Upper lobe of left lung (tissue), 6 donors: ENCODE data around the gene MYOZ1. TPM values are rescaled to one million over a fixed set of nuclear protein-coding genes. Genes with fewer than 3 reads are reported as not detected.

ENCODE experiments used
- ATAC-seq, 2 donors: fragments of 200-7000 bp; cut with Tn5 transposase; one replicate each; pipeline ENCODE4 v1.9.1; 2022; ENCODE audit warnings: mild to moderate bottlenecking in 2 of 2, moderate library complexity in 2 of 2; ENCODE audit not compliant: low FRiP score in 2 of 2
- DNase-seq, 2 donors: peaks; one replicate each; pipeline ENCODE4 v3.0.0-alpha.2; 2019 to 2020
- H3K27ac ChIP-seq, 4 donors: fragments of 200-600 bp; sonication (generic); one replicate each; pipeline ENCODE4 v1.5.1; 2016 to 2019
- H3K27me3 ChIP-seq, 4 donors: fragments of 200-600 bp; sonication (generic); one replicate each; pipeline ENCODE4 v1.5.1; 2017 to 2019
- H3K36me3 ChIP-seq, 4 donors: fragments of 200-600 bp; sonication (generic); one replicate each; pipeline ENCODE4 v1.5.1; 2016 to 2019
- H3K4me1 ChIP-seq, 4 donors: fragments of 200-600 bp; sonication (generic); one replicate each; pipeline ENCODE4 v1.5.1; 2018 to 2019
- H3K4me3 ChIP-seq, 4 donors: fragments of 200-600 bp; sonication (generic); one replicate each; pipeline ENCODE4 v1.5.1; 2017 to 2019; ENCODE audit warnings: mild to moderate bottlenecking in 2 of 4, moderate library complexity in 1 of 4
- H3K9me3 ChIP-seq, 4 donors: fragments of 200-600 bp; sonication (generic); one replicate each; pipeline ENCODE4 v1.5.1; 2018 to 2019
- EP300 ChIP-seq, 4 donors: sonication (generic); formaldehyde crosslinking; IDR thresholded peaks; one replicate each; pipeline ENCODE4 v1.5.1; 2017; ENCODE audit warnings: antibody characterized with exemption in 4 of 4, control low read depth in 2 of 4
- POLR2A ChIP-seq, 4 donors: fragments of 450-650 bp; IDR thresholded peaks; one replicate each; pipeline ENCODE4 v1.5.1; 2016 to 2017; ENCODE audit warnings: antibody characterized with exemption in 4 of 4, mild to moderate bottlenecking in 2 of 4
- POLR2AphosphoS5 ChIP-seq, 2 donors: sonication (generic); formaldehyde crosslinking; IDR thresholded peaks; one replicate each; pipeline ENCODE4 v1.5.1; 2017; ENCODE audit warnings: antibody characterized with exemption in 2 of 2
- WGBS, 2 donors: methylation state at CpG; one replicate each; pipeline ENCODE4 v1.1.5; 2017 to 2018; 5-methylcytosine and 5-hydroxymethylcytosine counted together
- total RNA-seq, 6 donors: library from RNA; depleted of rRNA in 4 of 6; stranded (reverse); fragments of >200 nt in 4 of 6; gene quantifications; one replicate each; pipeline versions ENCODE4 v1.1.0 to v1.2.1, GENCODE V29; 2016 to 2021
- TF ChIP-seq, protein P1 (sequence below), 6 experiments: fragments of 450-650 bp in 4 of 6; fragments of 200-600 bp in 2 of 6; sonication (generic) in 2 of 6; IDR thresholded peaks; one replicate each; pipeline ENCODE4 v1.5.1; 2016 to 2019; ENCODE audit warnings: antibody characterized with exemption in 6 of 6
- donor health status: DM: no; HTN: no; CAD: no; lungs with moderate emphysema.
- donor health status: DM: no; HTN: yes; CAD: no; lungs with severe emphysema.

MYOZ1 gene
- total RNA-seq, 6 donors from 2014 or later = 0.46 to 3.5 (median 2.6) TPM; not detected in 3

DNA sequence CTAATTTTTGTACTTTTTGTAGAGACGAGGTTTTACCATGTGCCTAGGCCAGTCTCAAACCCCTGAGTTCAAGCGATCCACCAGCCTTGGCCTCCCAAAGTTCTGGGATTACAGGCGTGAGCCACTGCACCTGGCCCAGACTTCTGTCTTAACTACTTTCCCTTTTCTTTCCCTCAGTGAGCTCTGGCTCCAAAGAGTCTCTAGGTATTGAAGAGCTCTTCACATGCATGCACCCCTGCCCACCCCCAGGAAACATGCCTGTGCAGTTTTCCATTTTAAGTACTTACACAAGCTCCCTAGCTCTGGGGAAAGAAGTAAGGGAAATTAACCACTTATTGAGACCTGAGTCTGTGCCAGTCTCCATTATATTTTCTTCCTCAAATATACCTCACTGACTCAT, 2.0 kb downstream of the MYOZ1 start:
- H3K27me3 ChIP-seq = no peaks in the 10 kb centered on the region
- H3K4me1 ChIP-seq = peaks cover 0 to 17% (median 8%) of the 10 kb centered on the region in 4 donors
- no peaks in the 10 kb centered on the region for H3K36me3 ChIP-seq
- WGBS, 2 donors = 79 to 85% methylated on average over 3 of the region's 3 CpGs
- no peak overlapping the region for H3K27ac ChIP-seq
- TF ChIP-seq, protein P1, sequence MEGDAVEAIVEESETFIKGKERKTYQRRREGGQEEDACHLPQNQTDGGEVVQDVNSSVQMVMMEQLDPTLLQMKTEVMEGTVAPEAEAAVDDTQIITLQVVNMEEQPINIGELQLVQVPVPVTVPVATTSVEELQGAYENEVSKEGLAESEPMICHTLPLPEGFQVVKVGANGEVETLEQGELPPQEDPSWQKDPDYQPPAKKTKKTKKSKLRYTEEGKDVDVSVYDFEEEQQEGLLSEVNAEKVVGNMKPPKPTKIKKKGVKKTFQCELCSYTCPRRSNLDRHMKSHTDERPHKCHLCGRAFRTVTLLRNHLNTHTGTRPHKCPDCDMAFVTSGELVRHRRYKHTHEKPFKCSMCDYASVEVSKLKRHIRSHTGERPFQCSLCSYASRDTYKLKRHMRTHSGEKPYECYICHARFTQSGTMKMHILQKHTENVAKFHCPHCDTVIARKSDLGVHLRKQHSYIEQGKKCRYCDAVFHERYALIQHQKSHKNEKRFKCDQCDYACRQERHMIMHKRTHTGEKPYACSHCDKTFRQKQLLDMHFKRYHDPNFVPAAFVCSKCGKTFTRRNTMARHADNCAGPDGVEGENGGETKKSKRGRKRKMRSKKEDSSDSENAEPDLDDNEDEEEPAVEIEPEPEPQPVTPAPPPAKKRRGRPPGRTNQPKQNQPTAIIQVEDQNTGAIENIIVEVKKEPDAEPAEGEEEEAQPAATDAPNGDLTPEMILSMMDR (IDR thresholded peaks at IDR 0.05) = no peak
- TF ChIP-seq POLR2A (IDR thresholded peaks at IDR 0.05) = no peak
- no peak for TF ChIP-seq EP300 (IDR thresholded peaks at IDR 0.05)
- no peak for TF ChIP-seq POLR2AphosphoS5 (IDR thresholded peaks at IDR 0.05)
- DNase-seq = no peak
- no peak overlapping the region for H3K4me3 ChIP-seq
- peak in 1 of 2 donors; percentile 7 for ATAC-seq
- H3K9me3 ChIP-seq = no peaks in the 10 kb centered on the region

DNA sequence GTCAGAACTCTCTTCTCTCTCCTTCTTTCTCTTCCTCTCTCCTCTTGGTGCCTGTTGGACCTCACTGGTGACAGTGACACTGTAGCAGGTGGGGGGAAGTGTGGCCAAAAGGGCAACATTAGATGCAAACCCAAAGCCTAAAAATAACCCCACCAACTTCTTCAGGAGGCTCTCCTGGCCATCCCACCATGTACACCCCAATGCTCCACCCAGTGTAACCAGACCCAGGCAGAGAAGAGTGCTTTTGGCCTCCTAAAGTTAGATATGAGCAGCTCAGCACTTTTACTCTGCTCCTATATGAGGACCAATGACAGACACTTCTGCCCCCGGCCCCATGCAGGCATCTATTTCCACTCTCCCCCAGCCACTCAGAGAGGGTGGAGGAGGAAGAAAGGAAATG, 5.5 kb downstream of the MYOZ1 start:
- ATAC-seq = no peak
- no peaks in the 10 kb centered on the region for H3K36me3 ChIP-seq
- 46 to 53% methylated on average over 1 of the region's 1 CpG for WGBS, 2 donors
- peaks cover 0 to 3% (median 0%) of the 10 kb centered on the region in 4 donors for H3K4me1 ChIP-seq
- TF ChIP-seq POLR2A (IDR thresholded peaks at IDR 0.05) = no peak
- TF ChIP-seq EP300 (IDR thresholded peaks at IDR 0.05) = no peak
- no peak for TF ChIP-seq POLR2AphosphoS5 (IDR thresholded peaks at IDR 0.05)
- TF ChIP-seq, protein P1 (IDR thresholded peaks at IDR 0.05) = no peak
- DNase-seq = no peak
- no peaks in the 10 kb centered on the region for H3K9me3 ChIP-seq
- H3K27ac ChIP-seq = no peak overlapping the region
- no peaks in the 10 kb centered on the region for H3K27me3 ChIP-seq
- H3K4me3 ChIP-seq = no peak overlapping the region

DNA sequence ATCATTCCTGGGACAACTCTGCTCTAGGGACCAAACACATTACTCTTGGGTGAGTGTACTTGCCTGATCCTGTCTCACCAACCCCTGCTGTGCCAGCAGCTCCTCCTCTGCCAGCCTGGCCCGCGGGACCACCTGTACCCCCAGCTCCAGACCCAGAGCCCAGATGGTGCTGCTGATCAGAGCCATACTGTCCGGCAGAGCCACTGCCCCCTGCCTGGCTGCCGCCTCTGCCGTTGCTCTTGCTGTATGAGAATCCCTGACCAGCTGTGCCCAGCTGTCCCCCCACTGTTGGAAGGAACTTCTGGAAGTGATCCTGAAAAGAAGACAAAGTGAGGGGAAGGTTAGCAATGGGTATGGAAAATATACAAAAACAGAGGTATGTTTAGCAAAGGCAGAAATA, 6.9 kb downstream of the MYOZ1 start:
- no peaks in the 10 kb centered on the region for H3K27me3 ChIP-seq
- WGBS, 2 donors = 83 to 84% methylated on average over 5 of the region's 5 CpGs
- ATAC-seq (no peak), DNase-seq (peak in 1 of 2 donors; percentile 77)
- TF ChIP-seq EP300 (IDR thresholded peaks at IDR 0.05) (no peak), POLR2AphosphoS5 (IDR thresholded peaks at IDR 0.05) (no peak), POLR2A (IDR thresholded peaks at IDR 0.05) (no peak)
- TF ChIP-seq, protein P1 (IDR thresholded peaks at IDR 0.05) = no peak
- no peaks in the 10 kb centered on the region for H3K36me3 ChIP-seq
- H3K4me3 ChIP-seq = no peak overlapping the region
- no peaks in the 10 kb centered on the region for H3K4me1 ChIP-seq
- no peaks in the 10 kb centered on the region for H3K9me3 ChIP-seq
- no peak overlapping the region for H3K27ac ChIP-seq

GRCh38 chr10:73629165-73629564, 12.1 kb downstream of the MYOZ1 start:
- WGBS, 2 donors = 89 to 95% methylated on average over 5 of the region's 5 CpGs
- ATAC-seq = no peak
- no peaks in the 10 kb centered on the region for H3K27me3 ChIP-seq
- no peak for TF ChIP-seq EP300 (IDR thresholded peaks at IDR 0.05)
- TF ChIP-seq, protein P1 (IDR thresholded peaks at IDR 0.05) = no peak
- no peak for TF ChIP-seq POLR2A (IDR thresholded peaks at IDR 0.05)
- TF ChIP-seq POLR2AphosphoS5 (IDR thresholded peaks at IDR 0.05) = no peak
- no peak overlapping the region for H3K4me3 ChIP-seq
- no peaks in the 10 kb centered on the region for H3K36me3 ChIP-seq
- no peaks in the 10 kb centered on the region for H3K9me3 ChIP-seq
- peaks cover 9 to 16% (median 14%) of the 10 kb centered on the region in 4 donors for H3K4me1 ChIP-seq
- DNase-seq = no peak
- H3K27ac ChIP-seq = no peak overlapping the region

DNA sequence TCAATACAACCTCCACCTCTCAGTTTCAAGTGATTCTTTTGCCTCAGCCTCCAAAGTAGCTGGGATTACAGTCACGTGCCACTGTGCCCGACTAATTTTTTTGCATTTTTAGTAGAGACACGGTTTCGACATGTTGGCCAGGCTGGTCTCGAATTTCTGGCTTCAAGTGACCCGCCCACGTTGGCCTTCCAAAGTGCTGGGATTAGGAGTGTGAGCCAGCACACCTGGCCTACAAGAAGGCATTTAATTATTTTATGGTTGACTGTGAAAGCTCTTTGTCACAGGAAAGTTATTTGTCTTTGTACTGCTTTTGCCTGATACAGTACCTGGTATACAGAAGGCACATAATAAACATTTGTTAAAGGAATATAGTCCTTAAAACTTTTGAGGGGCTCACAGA, 12.9 kb downstream of the MYOZ1 start:
- H3K9me3 ChIP-seq = no peaks in the 10 kb centered on the region
- no peak for DNase-seq
- ATAC-seq = no peak
- H3K4me3 ChIP-seq = no peak overlapping the region
- no peak overlapping the region for H3K27ac ChIP-seq
- no peaks in the 10 kb centered on the region for H3K36me3 ChIP-seq
- WGBS, 2 donors = 74% methylated on average over 7 of the region's 7 CpGs
- no peaks in the 10 kb centered on the region for H3K27me3 ChIP-seq
- peaks cover 9 to 16% (median 14%) of the 10 kb centered on the region in 4 donors for H3K4me1 ChIP-seq
- TF ChIP-seq, protein P1 (IDR thresholded peaks at IDR 0.05) = no peak
- TF ChIP-seq POLR2A (IDR thresholded peaks at IDR 0.05) = no peak
- TF ChIP-seq EP300 (IDR thresholded peaks at IDR 0.05) = no peak
- TF ChIP-seq POLR2AphosphoS5 (IDR thresholded peaks at IDR 0.05) = no peak
